ENCODE results near the gene C11orf68. TPM values are rescaled to one million over a fixed set of nuclear protein-coding genes. Genes with fewer than 3 reads are reported as not detected.

C11orf68 gene
- total RNA-seq, 1 donor from 2014 or later, result 31.2 TPM

- Mint-ChIP-seq H3K9me3 (no peaks in the 10 kb centered on the region), H3K27ac (no peak overlapping the region), H3K4me1 (ENCODE audit: unreplicated experiment) (no peaks in the 10 kb centered on the region), H3K4me3 (no peak overlapping the region), H3K36me3 (no peaks in the 10 kb centered on the region), H3K27me3 (peaks cover 48% of the 10 kb centered on the region)
- TF ChIP-seq, protein P1, sequence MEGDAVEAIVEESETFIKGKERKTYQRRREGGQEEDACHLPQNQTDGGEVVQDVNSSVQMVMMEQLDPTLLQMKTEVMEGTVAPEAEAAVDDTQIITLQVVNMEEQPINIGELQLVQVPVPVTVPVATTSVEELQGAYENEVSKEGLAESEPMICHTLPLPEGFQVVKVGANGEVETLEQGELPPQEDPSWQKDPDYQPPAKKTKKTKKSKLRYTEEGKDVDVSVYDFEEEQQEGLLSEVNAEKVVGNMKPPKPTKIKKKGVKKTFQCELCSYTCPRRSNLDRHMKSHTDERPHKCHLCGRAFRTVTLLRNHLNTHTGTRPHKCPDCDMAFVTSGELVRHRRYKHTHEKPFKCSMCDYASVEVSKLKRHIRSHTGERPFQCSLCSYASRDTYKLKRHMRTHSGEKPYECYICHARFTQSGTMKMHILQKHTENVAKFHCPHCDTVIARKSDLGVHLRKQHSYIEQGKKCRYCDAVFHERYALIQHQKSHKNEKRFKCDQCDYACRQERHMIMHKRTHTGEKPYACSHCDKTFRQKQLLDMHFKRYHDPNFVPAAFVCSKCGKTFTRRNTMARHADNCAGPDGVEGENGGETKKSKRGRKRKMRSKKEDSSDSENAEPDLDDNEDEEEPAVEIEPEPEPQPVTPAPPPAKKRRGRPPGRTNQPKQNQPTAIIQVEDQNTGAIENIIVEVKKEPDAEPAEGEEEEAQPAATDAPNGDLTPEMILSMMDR (conservative IDR thresholded peaks at IDR 0.05), result no peak
- no peak for DNase-seq (ENCODE audit: extremely low spot score, unreplicated experiment)
Observed at GRCh38 chr11:65907878-65908277, 11.0 kb downstream of the C11orf68 start.

GRCh38 chr11:65906602-65907001 lies 12.3 kb downstream of the C11orf68 start:
- Mint-ChIP-seq H3K27me3 (peaks cover 61% of the 10 kb centered on the region), H3K36me3 (no peaks in the 10 kb centered on the region), H3K27ac (no peak overlapping the region), H3K9me3 (no peaks in the 10 kb centered on the region), H3K4me1 (ENCODE audit: unreplicated experiment) (no peaks in the 10 kb centered on the region), H3K4me3 (no peak overlapping the region)
- DNase-seq (ENCODE audit: extremely low spot score, unreplicated experiment), result no peak
- TF ChIP-seq, protein P1 (conservative IDR thresholded peaks at IDR 0.05), result no peak

- TF ChIP-seq, protein P1 (conservative IDR thresholded peaks at IDR 0.05), result no peak
- Mint-ChIP-seq H3K4me1 (ENCODE audit: unreplicated experiment) (no peaks in the 10 kb centered on the region), H3K9me3 (no peaks in the 10 kb centered on the region), H3K27me3 (peaks cover 68% of the 10 kb centered on the region), H3K4me3 (no peak overlapping the region), H3K36me3 (no peaks in the 10 kb centered on the region), H3K27ac (no peak overlapping the region)
- DNase-seq (ENCODE audit: extremely low spot score, unreplicated experiment), result no peak
Observed at GRCh38 chr11:65903715-65904114, 15.1 kb downstream of the C11orf68 start.

DNA sequence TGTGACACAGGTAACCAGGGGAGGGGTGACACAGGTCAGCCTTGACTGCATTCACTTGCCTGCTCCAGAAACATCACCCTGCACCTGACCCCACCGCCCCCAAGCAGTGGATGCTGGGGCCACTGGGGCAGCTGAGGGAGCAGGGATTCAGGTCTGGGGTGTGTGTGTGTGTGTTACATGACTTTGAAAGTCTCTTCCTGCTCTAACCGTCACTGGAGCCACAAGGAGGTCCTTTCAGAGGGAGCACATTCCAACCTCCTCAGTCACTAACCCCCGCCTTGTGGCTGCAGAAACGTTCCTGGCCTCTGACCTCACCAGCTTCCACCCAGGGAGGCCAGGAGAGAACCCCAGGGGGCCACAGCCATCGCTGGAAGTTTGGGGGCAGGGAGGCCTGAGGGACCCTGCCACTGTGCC lies 15.8 kb downstream of the C11orf68 start:
- Mint-ChIP-seq H3K9me3 (no peaks in the 10 kb centered on the region), H3K36me3 (no peaks in the 10 kb centered on the region), H3K27ac (peak overlapping the region; percentile 59), H3K4me1 (ENCODE audit: unreplicated experiment) (no peaks in the 10 kb centered on the region), H3K4me3 (no peak overlapping the region), H3K27me3 (peaks cover 70% of the 10 kb centered on the region)
- no peak for DNase-seq (ENCODE audit: extremely low spot score, unreplicated experiment)
- TF ChIP-seq, protein P1 (conservative IDR thresholded peaks at IDR 0.05), result no peak

DNA sequence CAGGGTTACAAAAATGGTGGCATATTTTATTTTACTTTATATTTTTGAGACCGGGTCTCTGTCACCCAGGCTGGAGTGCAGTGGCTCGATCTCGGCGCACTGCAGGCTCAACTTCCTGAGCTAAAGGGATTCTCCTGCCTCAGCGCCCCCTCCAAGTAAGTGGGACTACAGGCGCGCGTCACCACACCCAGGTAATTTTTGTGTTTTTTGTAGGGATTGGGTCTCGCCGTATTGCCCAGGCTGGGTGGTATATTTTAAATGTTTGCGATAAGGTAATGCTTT lies 18.0 kb downstream of the C11orf68 start:
- Mint-ChIP-seq H3K36me3 (no peaks in the 10 kb centered on the region), H3K4me3 (peak overlapping the region; percentile 80), H3K9me3 (no peaks in the 10 kb centered on the region), H3K4me1 (ENCODE audit: unreplicated experiment) (no peaks in the 10 kb centered on the region), H3K27me3 (peaks cover 72% of the 10 kb centered on the region), H3K27ac (peak overlapping the region; percentile 82)
- TF ChIP-seq, protein P1 (conservative IDR thresholded peaks at IDR 0.05), result no peak
- no peak for DNase-seq (ENCODE audit: extremely low spot score, unreplicated experiment)
